Fibroblast of villous mesenchyme (primary cell): ENCODE measurements around the gene KISS1R. TPM values are rescaled to one million over a fixed set of nuclear protein-coding genes. Genes with fewer than 3 reads are reported as not detected.
A peak's percentile ranks its signal among the peaks of the same experiment; 100 is the strongest.

Experiments
- DNase-seq: peaks from one replicate; pipeline ENCODE4 v3.0.0-alpha.2; 2010; ENCODE audit warnings: low read depth
- H3K4me3 ChIP-seq: 2 replicates; pipeline ENCODE4 v1.5.1; 2011; ENCODE audit warnings: low read depth, mild to moderate bottlenecking, low read length
- total RNA-seq: library from RNA; depleted of rRNA; stranded (reverse); fragments of >200 nt; gene quantifications from 2 replicates; pipeline ENCODE4 v1.2.3, GENCODE V29; 2012
- TF ChIP-seq, protein P1 (sequence below): IDR thresholded peaks from 2 replicates; pipeline ENCODE4 v1.5.1; 2012; ENCODE audit warnings: low read depth, mild to moderate bottlenecking, low read length; ENCODE audit not compliant: insufficient read depth

Gene KISS1R
- total RNA-seq, 1 donor, result not detected

DNA sequence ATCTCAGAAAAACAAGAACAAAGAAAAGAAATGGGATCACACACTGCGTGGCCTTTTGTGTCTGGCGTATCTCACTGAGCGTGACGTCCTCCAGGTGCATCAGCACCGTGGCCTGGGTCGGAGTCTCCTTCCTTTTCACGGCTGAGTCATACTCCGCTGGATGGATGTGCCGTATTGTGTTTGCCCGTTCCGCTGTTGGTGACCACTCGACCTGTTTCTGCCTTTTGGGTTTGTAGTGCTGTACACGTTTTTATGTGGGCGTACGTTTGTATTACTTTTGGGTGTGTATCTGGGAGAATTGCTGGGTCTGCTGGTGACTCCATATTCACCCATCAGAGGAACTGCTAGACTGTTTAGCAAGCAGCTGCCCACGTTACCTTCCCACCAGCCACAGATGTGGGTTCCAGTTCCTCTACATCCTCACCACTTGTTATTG, 20.1 kb downstream of the KISS1R start:
- TF ChIP-seq, protein P1, sequence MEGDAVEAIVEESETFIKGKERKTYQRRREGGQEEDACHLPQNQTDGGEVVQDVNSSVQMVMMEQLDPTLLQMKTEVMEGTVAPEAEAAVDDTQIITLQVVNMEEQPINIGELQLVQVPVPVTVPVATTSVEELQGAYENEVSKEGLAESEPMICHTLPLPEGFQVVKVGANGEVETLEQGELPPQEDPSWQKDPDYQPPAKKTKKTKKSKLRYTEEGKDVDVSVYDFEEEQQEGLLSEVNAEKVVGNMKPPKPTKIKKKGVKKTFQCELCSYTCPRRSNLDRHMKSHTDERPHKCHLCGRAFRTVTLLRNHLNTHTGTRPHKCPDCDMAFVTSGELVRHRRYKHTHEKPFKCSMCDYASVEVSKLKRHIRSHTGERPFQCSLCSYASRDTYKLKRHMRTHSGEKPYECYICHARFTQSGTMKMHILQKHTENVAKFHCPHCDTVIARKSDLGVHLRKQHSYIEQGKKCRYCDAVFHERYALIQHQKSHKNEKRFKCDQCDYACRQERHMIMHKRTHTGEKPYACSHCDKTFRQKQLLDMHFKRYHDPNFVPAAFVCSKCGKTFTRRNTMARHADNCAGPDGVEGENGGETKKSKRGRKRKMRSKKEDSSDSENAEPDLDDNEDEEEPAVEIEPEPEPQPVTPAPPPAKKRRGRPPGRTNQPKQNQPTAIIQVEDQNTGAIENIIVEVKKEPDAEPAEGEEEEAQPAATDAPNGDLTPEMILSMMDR, result no peak
- DNase-seq, result no peak
- H3K4me3 ChIP-seq, result no peak overlapping the region

DNA sequence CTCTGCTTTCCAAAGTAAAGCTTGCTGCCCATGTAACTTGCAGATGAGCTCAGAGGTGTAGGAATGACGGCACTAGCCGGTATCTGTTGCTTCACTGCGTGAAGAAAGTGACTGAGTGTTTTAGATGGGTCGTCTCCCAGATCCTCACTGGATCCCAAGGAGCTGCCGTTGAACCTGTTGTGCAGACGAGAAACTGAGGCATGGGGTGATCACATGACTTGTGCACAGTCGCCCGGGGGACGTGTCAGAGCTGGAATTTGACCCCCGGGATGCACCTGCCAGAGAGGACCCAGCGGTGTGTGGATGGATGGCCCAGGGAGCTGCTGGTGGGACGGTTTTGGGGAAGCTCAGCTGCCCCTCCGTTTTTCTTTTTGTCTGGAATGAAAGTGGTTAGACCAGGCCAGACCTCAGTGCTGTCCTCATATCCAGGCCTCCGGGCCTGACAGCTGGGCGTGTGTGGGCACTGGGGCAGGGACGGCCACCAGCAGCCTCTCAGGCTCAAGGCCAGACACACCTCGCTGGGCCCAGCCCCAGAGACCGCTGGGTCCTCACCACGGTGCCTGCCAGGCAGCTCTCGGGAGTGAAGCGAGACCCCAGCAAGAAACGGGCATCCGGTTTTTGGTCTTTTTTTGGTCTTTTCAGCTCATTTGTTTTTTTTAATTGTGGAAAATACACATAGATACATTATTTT, 21.2 kb downstream of the KISS1R start:
- DNase-seq, result no peak
- no peak overlapping the region for H3K4me3 ChIP-seq
- TF ChIP-seq, protein P1, result no peak

DNA sequence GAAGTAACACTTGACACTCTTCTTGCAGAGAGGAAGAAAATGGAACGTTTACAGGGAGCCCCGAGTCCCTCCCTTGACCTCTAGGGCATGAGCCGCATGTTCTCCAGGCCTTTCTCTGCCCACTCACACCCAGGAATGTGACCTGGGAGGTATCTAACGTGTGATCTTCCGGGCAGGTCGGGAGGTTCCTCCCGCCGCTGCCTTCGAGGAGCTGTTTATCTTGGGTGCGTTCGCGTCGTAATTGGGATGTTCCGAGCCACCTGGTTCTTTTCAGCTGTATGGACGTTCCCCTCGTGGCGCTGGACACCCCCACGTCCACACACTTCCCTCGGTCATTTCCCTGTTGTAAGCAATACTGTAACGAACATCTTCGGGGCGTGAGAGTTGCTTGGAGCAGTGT, 22.3 kb downstream of the KISS1R start:
- no peak overlapping the region for H3K4me3 ChIP-seq
- no peak for DNase-seq
- TF ChIP-seq, protein P1, result no peak

DNA sequence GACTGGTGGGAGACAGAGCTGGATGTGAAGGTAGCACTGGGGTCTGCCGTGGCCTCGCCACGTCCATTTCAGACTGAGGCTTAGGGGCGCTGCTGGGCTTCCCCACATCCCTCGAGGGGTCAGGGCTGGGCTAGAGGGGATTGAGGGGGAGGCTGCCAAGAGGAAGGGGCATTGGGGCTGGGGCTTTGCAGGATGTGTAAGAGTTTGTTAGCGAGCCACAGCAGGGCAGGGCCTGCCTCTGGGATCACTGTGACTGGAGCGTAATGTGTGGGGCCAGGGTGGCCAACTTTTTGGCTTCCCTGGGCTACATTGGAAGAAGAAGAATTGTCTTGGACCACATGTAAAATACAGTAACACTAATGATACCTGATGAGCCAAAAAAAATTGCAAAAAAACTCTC, 22.8 kb downstream of the KISS1R start:
- TF ChIP-seq, protein P1, result no peak
- no peak for DNase-seq
- no peak overlapping the region for H3K4me3 ChIP-seq

DNA sequence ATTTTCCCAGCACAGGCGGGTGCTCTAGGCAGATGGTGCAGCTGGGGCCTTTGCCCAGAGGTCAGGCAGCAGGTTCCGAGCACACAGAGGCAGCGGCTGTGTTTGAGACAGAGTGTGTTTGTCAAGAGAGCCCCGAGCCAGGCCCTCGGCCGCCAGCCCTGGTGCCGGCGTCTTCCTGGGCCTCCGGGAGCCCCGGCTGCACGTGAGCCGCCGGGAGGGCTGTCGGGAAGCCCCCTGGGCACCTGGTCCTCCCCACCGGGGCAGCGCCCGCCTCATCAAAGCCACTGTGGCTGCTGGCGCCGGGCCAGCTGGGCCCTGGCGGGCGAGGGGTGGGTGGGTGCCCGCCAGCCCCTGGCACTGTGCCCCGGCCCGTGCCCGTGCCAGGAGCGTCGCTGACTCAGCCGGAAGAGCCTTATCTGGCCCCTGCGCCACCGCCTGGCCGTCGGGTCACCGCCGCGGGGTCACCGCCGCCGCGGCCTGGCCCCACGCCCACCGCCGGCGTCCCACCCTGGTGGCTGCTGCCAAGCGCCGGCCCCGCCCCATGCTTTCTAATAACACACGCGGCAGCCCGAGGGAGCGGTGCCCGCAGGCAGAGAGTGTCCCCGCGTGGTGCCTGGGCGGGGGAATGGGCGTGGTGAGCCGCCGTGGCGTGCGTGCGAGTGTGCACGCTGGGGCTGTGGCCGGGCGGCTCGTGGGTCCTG, 23.6 kb downstream of the KISS1R start:
- H3K4me3 ChIP-seq, result peak overlapping the region; percentile 12

DNA sequence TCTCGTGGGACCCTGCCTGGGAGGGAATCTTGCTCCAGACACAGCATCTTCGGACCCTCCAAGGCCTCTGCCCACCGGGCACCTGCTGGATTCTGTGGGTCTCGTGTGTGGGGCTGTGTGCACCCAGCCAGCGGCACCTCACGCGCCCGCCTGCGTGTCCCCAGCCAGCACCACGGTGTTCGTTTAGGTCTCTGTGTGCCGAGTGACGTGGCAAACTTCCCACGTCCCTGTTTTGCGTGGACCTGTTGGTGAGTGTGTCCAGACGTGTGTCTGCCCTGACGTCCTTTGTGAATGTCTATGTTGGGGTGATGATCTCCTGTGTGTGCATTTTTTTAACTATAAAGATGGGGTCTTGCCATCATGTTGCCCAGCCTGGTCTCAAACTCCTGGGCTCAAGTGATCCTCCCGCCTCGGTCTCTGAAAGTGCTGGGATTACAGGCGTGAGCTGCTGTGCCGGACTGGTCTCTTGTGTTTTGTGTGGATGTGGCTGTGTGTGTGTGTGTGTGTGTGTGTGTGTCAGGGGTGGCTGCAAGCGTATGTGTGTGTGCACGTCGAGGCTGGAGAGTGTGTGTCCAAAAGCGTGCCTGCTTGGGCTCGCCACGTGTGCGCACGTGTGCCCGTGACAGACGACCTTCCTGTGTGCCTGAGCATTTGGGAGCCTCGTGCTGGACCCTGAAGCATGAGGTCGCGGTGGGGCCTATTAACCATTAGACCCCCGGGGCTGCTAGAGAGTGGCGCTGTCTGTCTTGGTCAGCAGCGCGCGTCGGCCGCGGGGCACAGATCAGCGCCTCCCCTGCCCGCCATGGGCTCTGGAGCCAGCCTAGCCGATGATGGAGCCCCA, 24.4 kb downstream of the KISS1R start:
- TF ChIP-seq, protein P1, result no peak
- DNase-seq, result no peak
- peak overlapping the region; percentile 1 for H3K4me3 ChIP-seq

More for the DNA sequence above, 23.6 kb downstream of the KISS1R start:
- DNase-seq, result peak; percentile 86
- TF ChIP-seq, protein P1, result no peak
